Measurements from ENCODE around the gene CHST8.

CHST8 gene

DNA sequence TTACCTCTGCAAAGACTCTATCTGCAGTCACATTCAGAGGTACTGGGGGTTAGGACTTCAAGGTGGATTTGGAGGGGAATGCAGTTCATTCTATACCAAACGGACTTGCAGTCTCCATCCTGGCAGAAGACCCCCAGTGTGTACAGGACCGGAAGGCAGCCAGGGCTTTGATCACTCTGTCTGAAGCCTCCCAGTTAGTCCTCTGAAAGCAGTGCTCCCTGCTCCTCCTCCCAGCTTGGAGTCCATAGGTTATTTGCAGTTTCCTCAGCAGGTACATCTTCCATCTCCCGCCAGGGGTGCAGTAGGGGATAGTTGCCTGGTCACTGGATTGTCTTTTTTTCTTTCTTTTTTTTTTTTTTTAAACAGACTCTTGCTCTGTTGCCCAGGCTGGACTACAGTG is 96.1 kb downstream of the CHST8 start:
- DNase-seq (ENCODE audit: low read depth) = no peak

DNA sequence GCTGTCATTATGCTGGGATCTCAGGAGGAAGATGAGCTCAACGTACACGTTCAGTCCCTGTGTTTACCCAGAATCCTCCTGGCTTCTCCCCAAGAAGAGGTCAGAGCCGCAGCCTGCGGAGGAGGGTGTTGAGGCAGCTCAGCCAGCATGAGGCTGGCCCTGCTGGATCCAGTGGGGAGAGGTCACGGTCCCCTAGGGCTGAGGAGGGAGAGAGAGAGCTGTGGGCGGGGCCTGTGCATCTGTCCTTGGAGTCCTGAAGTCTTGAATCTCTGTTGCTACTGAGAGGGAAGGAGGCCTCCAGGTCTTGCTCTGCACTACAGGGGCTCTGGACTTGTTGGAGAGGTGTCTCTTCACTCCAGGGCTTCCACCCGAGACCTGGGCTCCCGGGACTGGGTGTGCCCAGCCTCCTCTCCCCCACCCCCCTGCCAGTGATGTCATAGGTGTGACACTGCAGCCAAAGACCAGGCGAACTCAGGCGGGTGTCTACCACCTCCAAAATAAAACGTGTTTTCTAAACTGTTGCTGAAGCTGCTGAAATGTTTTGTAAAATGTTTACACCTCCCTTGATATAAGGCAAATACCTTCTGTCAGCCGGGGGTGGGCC is 97.0 kb downstream of the CHST8 start:
- no peak for DNase-seq (ENCODE audit: low read depth)

DNA sequence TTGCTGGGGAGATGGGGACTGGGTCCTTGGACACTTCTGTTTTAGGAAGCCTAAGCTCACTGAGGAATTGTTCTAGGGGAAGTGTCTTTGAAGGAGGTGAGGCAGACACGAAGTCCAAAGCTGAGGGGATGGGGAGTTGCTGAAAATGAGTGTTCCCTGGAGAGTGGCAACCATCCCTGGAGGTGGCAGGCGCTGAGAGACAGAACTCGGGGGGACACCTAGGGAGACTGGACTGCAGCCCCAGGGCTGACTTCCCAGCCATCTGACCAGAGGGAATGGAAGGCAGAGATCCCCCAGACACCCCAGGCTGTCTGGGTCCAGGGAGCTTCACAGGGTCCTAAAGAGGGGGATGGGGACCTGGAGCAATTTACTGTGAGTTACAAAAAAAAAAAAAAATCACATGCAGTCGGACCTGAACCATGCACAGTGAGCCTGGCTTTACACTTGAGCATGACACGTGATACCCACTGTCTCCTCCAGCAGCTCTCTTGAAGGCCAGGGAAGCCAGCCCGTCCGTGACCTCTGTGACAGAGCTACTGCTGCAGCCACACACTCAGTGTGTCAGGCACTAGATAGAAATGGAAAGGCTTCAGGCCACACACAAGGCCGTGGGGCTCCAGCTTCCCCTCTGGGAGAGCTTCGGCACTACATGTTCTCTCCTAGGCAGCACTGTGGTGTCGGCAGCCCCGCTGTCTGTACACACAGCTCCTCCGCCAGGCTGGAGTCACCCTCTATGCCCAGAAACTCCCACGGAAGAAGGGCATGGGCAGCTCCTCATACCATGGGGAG is 97.8 kb downstream of the CHST8 start:
- DNase-seq (ENCODE audit: low read depth) = no peak

DNA sequence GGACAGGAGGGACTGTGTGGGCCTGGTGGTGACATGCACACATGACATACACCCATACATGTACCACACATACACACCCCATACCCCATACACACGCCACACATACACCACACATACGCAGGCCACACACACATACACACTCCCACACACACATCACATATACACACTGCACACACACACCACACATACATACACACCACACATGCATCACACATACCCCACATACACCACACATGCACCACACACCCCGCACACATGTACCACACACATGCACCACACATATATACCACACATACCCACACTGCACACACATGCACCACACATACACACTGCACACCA is 98.4 kb downstream of the CHST8 start:
- no peak for DNase-seq (ENCODE audit: low read depth)

DNA sequence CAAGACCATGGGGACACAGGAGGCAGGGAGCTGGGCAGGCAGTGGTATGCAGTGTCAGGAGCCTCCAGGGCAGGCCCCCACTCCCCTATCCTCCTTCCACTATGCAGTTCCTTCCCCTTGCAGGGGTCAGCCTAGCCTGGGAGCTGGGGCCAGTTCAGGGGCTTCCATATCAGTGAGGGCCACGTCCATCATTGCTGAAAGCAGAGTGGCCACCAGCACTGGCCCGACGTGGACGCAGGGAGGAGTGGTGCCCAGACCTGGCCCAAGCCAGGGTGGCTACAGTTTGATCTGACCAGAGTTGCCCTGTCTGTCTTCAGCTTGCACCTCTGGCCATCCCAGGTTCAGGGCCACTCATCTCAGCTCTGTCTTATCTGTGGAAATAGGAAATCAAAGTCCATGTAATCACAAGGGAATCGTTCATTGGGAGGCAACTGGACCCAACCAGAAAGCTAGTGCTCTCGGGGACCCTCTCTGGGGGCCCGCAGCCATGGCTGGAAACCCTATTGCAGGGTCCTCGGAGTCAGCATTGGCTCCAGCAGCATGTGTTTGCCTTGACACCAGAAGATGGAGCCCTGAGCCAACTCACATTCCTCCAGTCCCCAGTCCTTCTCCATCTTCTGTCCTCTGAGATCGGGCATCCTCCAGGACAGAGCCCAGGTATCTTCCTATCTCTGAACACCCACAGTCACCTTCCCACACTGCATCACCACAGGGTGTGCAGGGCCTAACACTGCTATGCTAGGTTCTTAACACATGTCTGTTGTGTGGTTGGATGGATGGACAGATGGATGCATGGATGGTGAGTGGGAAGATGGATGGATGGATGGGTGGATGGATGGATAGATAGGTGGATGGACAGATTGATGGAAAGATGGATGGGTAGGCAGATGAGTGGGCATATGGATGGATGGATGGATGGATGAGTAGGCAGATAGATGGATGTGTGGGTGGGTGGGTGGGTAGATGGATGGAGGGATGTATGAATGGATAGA is 99.2 kb downstream of the CHST8 start:
- DNase-seq (ENCODE audit: low read depth) = no peak

DNA sequence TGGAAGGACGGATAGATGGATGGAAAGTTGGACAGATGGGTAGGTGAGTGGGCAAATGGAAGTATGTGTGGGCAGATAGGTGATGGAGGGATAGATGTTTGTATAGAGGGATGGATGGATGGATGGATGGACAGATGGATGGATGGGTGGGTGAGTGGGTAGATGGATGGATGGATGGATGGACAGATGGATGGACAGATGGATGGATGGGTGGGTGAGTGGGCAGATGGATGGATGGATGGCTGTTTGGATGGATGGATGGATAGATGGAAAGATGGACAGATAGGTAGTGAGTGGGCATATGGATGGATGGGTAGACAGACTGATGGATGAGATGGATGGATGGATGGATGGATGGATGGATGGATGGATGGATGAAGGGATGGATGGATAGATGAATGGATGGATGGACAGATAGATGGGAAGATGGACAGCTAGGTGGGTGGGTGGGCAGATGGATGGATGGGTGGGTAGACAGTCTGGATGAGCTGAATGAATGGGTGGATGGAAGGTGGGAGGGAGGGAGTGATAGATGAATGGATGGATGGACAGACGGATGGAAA is 100.1 kb downstream of the CHST8 start:
- no peak for DNase-seq (ENCODE audit: low read depth)

DNA sequence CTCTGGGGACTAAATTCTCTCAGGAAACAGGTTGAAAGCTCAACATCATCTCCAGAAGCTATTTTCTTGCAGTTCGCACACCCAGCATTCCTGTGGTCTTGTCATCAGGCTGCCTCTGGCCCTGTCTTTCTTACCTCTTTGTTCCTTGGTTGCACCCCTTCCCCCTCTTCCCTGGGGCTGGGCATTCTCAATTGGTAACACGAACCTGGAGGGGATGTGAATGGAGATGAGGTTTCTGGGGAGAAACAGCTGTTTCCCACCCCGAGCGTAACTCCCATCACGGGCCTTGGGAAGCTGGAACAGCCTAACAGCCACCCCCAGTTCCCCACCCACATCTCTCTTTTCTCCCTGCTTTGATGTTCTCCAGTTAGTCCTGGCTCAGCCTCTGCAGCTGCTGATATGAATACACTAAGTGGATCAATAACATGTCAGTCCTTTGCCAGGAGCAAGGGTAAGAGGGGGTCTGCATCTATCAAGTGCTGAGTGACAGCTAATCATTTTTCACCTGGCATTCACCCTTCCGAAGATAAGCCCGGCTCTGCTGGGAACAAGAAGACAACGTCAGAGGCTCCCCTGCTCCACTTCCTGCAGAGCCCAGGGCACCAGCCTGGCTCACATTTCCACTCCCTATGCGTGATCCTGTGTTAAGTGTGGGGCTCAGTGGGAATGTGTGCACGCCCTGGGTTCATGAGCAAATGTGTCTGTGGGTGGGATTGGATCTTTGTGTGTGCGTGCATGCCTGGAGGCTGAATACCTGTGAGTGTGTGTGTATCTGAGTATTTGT is 100.9 kb downstream of the CHST8 start:
- DNase-seq (ENCODE audit: low read depth) = no peak

DNA sequence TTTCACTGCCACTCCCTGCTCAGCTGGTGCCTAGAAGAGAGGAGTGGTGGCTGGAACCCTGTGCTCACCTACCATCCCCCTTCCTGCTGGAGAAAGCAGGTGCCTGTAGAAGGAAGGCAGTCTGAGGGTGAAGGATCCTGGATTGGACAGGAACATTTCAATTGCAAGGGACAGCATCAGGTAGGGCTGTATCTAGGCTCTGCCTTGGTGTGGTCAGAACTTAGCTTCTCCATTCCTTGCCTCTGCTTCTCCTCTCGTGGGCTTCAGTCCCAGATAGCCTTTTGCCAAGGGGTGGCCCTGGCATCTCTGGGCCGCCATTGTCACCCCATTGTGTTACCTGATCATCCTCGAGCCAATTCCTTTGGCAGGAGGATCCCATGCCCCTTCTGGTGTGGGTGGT is 101.8 kb downstream of the CHST8 start:
- DNase-seq (ENCODE audit: low read depth) = no peak

DNA sequence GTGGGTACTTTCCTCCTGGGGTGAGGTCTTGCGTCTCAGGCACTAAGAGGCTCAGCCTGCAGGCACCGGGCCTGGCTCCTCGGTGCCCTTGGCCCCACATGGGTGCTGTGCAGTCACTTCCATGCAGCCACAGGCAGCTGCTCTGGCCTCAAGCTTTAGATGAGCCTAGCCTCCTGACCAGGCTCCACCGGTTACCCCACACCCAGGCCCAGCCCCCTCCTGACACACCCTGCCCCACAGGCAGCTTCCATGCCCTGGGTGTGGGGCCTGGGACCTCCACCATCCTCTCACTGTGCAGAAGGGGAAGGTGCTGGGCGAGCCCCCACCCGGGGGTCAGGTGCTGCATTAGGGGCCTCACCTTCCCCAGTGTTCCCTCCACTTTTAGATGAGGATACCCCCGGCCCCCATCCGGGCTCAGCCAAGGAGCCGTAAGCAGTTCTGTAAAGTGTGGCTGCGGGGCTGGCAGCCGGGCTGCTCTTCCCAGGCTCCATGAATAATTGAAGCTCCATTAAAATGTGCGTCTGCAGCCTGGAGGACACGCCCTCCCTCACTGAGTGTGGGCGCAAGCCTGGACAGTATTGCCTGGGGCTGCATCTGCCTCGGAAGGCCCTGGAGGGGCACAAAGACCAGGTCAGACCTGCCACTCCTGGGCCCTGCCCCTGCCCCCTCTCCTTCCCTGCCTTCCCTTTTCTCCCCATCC is 102.4 kb downstream of the CHST8 start:
- no peak for DNase-seq (ENCODE audit: low read depth)

DNA sequence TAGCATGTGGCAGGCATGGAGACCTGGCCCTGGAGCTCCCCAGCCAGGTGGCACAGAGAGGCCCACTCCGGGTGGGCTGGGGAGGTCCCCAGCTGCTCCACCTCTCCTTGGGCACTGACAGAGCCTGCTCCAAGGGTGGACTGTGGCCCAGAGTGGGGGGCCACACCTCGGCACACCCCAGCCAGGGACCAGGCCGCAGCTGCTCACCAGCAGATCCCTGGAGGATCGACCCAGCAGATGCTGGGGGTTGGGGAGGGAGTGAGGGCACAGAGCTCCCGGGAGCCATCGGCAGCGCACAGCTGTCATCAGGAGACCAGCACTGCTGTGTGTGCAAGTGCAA is 102.9 kb downstream of the CHST8 start:
- no peak for DNase-seq (ENCODE audit: low read depth)

DNA sequence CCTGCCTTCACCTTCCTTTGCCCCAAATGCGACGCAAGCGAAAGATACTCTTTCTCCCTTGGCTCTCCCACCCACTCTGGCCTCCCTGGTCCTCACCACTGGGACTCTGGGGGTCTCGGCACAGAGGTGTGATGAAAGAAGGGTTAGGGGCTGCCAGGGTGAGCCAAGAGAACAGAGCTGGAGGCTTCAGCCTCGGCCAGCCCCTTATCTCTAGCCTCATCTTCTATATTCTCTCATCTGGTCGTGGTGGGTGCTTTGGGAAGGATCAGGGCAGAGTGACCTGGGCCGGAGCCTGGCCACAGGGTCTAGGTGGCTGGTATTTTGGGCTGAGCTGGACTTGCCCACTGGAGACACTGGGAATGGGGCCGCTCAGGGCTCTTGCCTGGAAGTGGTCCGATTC is 103.8 kb downstream of the CHST8 start:
- DNase-seq (ENCODE audit: low read depth) = no peak

DNA sequence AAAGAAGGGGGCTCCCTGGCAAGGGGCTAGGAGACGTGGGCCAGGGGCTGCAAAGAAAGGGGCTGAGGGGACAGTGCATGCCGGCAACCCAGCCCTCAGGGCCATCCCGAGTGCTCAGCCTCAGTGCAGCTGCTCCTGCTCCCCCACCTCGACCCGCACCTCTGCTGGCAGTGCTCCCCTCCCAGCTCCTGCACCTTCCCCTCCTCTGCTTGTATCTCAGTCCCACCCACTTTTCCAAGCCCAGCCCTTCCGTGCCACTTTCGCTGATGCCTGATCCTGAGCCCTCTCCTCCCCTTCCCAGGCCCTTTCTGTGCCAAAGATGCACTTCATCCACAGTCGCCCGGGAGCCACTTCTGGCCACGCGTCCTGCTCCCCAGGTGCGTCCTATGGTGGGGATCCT is 105.0 kb downstream of the CHST8 start:
- DNase-seq (ENCODE audit: low read depth) = no peak

DNA sequence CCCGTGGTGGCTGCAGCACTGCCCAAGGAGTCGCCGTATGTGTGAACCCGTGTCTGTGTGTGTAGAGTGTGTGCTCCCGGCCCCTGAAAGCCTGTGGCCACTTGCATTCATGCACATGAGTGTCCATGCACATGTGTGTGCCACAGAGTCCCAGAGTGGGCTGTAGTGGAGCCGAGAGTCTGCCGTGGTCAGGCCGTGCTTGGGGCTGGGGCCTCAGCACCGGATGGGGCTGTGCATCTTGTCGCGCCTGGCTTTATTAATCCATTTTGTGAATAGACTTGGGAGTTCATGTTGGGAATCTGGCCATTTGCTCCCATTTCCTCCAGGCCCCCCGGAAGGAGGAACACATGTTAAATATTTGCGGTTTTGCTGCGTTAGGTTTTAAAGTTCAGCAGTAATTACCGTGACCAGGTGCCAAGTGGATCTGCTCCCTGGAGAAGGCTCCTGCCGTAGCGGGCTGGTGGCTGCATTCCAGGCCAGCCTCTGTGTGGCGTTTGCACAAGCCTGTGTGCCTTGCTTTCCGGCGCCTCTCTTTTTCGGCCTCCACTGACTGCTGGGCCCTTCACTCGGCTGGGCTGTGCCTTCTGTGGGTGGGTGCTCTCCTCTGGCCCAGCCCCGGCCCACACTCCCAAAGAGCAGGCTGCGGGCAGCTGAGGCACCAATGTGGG is 105.7 kb downstream of the CHST8 start:
- no peak for DNase-seq (ENCODE audit: low read depth)

DNA sequence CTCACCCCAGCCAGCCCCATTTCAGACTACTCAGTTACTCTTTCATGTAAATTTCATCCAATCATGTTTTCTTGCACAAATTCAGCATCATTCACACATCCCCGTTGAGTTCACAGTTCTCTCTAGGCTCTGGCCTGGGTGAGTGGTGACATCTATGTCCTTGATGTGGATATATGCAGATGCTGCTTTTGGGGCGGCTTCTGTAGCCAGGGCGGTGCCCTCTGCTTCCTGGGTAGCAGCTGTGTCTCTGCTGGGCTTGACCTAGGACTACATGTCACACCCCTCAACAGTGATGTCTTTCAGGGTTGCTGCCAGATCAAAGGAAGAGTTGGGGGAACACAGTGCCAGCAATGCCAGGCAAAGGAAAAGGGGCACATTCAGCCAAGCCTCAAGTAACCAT is 106.4 kb downstream of the CHST8 start:
- no peak for DNase-seq (ENCODE audit: low read depth)

DNA sequence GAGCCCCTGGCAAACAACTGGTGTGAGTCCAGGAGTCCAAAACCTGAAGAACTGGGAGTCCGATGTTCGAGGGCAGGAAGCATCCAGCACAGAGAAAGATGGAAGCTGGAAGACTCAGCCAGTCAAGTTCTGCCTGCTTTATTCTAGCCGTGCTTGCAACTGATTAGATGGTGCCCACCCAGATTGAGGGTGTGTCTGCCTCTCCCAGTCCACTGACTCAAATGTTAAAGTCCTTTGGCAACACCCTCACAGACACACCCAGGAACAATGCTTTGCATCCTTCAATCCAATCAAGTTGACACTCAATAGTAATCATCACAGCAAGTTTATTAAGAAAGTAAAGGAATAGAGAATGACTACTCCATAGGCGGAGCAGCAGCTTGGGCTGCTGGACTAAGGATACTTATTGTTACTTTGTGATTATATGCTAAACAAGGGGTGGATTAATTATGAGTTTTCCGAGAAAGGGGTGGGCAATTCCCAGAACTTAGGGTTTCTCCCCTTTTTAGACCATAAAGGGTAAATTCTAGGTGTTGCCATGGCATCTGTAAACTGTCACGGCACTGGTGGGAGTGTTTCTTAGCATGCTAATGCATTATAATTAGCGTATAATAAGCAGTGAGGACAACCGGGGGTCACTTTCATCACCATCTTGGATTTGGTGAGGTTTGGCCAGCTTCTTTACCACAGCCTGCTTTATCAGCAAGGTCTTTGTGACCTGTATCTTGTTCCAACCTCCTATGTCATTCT is 109.3 kb downstream of the CHST8 start:
- DNase-seq (ENCODE audit: low read depth) = no peak

DNA sequence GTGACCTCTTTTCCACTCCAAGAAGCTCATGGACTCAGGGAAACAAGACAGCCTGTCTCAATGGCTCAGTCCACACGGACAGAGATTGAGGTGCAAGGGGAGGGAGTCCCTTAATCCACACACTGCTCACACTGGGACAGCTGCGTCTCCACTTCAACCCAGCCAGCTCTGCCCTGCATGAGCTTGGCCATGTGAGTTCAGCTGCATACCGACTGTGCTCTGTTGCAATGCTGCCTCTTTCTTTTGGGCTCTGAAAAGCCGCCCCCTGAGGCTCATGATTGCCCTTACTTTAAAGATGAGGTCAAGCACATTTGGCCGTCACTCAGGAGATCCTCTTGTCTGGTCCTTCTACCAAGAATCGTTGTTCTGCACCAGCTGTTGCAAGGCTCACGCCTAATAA is 110.1 kb downstream of the CHST8 start:
- DNase-seq (ENCODE audit: low read depth) = no peak

DNA sequence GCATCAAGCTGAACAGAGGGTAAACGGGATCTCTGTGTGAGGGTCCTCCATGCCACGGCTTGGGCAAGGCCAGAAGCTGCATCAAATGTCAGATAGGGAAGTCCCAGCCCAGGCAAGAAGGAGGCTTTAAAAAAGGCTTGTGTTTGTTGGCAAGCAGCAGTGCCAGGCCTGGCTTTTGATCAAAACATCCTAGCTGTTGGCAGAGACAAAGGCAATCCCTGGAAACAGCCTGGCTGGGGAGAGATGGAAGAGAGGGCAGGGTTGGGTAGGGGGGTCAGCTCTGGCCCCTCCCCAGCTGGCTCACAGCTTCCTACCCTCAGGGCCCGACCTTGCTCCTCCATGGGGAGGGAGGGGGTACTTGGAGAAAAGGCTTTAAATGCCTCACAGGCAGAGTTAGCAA is 113.2 kb downstream of the CHST8 start:
- no peak for DNase-seq (ENCODE audit: low read depth)

DNA sequence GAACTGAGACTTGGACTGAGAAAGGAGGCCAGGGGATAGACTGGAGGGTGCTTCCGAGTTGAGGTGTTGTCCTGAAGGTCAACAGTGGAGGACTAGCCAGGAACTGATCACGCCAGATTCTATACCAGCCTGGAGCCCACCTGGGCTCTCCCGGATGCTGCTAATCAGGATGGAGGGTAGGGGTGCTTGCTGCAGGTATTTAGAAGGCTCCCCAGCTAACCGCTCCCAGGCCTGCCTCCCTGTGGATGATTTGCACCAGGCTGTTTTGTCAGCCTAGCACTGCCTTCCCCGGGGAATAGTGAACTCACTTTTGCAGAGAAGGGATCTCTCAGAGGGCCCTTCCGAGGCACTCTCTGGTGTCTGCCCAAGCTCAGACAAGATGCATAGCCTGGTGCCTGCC is 114.4 kb downstream of the CHST8 start:
- no peak for DNase-seq (ENCODE audit: low read depth)

DNA sequence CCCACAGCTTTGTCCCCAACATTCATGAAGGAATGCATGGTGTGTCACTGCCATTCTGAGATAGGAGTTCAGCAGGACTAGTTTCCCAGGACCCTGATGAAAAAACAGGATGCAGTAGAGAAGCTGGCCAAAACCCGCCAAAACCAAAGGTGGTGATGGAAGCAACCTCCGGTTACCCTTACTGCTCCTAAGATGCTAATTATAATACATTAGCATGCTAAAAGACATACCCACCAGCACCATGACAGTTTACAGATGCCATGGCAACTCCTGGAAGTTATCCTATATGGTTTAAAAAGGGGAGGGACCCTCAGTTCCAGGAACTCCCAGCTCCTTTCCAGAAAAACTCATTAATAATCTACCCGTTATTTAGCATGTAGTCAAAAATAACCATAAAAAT is 115.0 kb downstream of the CHST8 start:
- DNase-seq (ENCODE audit: low read depth) = no peak
